KG1 (cell line): Measurements from ENCODE around the gene TRIP4.
"Not testable (repeated sequence)": the region's sequence is repeated elsewhere in the genome, so short reads cannot be mapped to it uniquely, and the experiment has no call there.

Source experiments
- DNase-seq: peaks from one replicate; lab custom pipeline; 2025; lab: John Stamatoyannopoulos, UW

The TRIP4 gene

DNA sequence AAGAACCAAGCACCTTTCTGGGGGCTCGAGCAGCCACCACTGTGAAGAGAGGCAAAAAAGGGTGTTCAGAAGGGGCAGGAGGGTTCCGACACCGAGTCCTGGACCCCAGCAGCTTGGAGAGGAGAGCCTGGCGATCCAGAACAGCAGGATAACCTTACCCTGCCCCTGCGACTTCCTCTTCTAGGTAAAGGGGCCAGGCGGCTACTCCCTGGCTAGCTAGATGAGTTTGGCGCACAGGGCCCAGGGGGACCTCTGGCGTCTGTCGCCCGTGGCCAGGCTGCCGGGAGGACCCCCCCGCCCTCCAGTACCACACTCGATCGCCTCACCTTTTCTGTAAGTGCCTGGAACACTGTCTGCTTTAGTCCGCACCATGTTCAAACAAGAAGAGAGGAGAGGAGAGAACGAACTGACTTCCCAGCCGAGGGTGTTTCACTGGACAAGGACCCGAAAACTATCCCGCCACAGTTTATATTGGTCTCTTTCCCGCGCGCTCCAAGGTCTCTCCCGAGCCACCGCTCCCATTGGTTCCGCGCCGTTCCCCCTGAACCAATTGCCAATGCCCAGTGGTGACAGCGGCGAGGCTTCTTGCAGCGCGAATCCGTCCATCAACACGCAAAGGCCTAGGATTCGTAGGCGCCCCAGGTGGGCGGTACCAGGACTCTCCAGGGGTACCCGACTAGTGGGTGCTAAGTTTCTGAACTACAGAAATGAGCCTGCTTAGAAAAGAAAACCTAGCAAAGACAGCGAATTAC is 6.5 kb upstream of the TRIP4 start, which contains the start of gene PCLAF:
Gene PCLAF (minus strand): TSS at position 442 of the 752 bp plus-strand sequence. CDS start 70 bp downstream, at position 372.
- DNase-seq, result peak; percentile 93

GRCh38 chr15:64383760-64384159 is 3.9 kb upstream of the TRIP4 start:
- DNase-seq, result no peak

DNA sequence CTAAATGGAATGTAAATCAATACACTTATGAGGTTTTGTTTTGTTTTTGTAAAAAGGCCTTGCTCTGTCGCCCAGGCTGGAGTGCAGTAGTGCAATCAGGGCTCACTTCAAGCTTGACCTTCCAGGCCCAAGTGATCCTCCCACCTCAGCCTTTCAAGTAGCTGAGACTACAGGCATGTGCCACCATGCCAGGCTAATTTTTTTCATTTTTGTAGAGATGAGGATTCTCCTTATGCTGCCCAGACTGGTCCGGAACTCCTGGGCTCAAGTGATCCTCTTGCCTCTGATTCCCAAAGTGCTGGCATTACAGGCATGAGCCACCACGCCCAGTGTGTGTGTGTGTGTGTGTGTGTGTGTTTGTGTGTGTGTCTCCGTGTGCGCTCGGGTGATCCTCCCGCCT is 1.3 kb upstream of the TRIP4 start:
- DNase-seq, result no peak

DNA sequence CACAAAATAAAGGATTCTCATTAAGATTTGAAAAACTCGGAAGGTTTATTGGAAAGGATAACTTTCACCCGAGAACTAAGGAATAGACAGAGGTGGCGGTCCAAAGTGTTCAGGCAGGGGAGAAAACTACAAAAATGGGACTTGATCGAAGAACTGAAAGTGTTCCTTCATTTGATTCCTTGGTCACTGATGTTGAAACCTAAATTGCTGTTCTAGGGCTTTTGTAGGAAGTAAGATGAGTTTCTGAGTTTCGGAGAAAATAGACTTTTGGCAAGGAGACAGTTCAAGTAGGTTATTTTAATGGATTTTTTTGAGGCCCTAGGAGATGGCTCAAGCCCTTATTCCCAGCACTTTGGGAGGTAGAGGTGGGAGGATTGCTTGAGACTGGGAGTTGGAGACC is 1.4 kb downstream of the TRIP4 start:
- DNase-seq, result no peak

DNA sequence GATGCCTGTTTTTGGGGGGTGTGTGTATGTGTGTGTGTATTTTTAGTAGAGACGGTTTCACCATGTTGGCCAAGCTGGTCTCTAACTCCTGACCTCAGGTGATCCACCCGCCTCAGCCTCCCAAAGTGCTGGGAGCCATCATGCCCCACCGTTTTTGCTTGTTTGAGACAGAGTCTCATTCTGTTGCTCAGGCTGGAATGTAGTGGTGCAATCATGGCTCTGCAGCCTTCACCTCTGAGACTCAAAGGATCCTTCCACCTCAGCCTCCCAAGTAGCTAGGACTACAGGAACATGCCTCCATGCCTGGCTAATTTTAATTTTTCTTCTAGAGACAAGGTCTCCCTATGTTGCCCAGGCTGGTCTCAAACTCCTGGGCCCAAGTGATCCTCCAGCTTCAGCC is 4.8 kb downstream of the TRIP4 start:
- not testable (repeated sequence) for DNase-seq

DNA sequence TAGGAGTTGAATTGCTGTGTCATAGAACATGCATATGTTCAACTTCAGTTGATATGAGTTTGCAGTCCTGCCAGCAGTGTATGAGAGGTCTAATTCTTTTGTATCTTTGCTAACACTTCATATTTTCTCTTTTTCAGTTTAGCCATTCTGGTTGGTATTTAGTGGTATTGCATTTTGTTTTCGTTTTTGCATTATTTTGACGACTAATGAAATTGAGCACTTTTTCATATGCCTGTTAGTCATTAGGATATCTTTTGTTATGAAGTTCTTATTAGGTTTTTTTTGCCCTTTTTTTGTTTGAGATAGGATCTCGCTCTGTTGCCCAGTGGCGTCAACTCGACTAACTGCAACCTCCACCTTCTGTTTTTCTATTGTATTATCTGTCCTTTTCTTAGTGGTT is 9.2 kb downstream of the TRIP4 start:
- DNase-seq, result no peak

DNA sequence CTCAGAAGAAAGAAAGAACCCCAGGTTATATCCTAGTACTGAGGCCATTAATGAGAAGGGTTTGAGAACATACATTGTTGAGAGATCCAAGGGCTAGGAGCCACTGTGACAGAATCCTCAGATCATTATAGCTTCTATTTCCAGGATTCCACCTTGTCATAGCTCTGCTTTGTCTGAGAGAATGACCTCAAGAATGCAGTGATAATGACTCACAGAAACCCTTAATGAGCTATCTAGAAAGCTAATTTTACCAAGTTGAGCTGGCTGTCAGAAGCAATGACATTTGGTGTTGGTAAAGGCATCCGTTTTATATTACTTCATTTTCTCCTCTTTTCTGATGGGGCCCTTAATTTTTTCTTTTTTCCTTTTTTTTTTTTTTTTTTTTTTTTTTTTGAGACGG is 10.9 kb downstream of the TRIP4 start:
- DNase-seq, result no peak

DNA sequence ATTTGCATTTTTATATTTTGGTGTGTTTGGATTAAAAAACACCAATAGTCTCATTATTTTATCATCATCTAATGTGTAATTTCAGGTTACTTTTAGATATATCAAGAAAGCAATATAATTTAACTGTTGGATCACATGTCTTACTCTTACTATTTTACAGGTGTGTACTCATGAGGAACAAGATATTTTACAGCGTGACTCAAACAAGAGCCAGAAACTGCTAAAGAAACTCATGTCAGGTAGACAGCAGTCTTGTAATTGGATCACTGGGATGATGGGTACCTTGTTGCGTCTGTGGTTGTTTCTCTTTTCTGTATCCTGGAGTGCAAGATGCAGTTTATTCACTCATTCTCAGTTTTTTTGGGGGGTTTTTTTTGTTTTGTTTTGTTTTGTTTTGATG is 12.9 kb downstream of the TRIP4 start:
- DNase-seq, result no peak

DNA sequence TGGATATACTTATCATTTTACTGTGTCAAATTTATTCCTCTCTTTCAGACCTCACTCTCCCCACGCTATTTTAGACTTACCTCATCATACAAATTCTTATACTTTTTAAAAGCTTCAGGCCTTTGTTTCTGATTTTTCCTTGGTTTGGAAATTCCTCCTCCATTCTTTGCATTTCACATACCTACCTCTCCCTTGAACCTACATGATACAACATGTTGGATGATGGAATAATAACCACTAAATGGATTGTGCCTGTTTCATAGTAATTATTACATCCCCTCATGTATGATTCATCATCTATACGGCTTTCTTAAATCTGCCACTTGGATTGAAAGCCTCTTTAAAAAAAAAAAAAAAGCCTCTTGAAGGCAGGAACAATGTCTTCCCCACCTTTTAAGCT is 24.6 kb downstream of the TRIP4 start:
- DNase-seq, result no peak

GRCh38 chr15:64422697-64423096 is 35.1 kb downstream of the TRIP4 start:
- DNase-seq, result no peak

DNA sequence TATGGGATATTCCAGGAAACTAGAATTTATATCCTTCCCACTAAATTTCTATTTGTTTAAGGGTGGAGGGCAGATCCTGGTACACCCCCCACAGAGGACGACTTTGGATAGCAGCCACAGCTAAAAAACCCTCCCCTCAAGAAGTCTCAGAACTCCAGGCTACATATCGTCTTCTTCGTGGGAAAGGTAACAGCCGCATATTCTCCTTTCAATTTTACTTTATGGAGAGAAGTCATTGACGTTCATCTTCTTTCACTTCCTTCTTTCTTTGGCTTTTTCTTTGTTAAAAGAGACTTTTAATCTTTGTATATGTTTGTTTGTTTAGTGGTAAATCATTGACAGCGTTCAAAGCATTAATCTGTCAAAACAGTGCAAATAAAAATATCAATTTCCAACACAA is 36.3 kb downstream of the TRIP4 start:
- DNase-seq, result no peak

DNA sequence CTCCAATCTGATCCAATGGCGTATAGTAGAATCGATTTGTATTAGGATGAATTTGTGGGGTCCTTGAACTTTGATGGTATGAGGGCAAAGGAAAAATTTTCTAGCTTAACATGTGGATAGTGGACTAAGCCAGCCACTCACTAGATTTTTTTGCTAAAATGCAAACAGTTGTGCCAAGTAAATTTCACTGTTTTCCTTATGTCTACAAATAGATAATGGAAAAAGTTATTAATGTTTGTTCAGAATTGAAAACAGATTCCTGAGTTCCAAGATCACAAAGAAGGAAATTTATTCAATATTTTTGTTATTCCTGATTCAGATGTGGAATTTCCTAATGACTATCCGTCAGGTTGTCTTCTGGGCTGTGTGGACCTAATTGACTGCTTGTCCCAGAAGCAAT is 37.6 kb downstream of the TRIP4 start:
- no peak for DNase-seq

- peak; percentile 1 for DNase-seq
Measured at GRCh38 chr15:64426845-64427465, 39.3 kb downstream of the TRIP4 start.

GRCh38 chr15:64429448-64429847 is 41.8 kb downstream of the TRIP4 start:
- no peak for DNase-seq

GRCh38 chr15:64430000-64430735 is 42.5 kb downstream of the TRIP4 start:
- DNase-seq, result peak; percentile 80

DNA sequence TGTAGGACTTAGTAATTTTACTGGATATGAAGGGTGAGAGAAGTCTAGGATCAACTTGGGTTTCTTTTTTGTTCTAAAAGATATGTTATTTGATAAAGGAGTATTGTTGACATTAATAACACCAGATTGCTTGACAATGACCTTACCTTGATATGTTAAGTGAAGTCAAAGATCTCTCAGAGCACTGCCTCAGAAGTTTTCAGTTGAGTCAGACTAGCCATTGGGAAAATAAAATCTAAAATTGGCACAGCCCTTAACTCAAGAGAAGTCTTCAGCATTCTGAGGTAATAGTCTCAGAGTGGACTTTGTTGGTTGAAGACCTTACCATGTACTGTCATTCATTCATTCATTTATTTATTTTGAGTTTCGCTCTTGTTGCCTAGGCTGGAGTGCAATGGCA is 50.3 kb downstream of the TRIP4 start:
- no peak for DNase-seq

GRCh38 chr15:64438653-64439447 is 51.2 kb downstream of the TRIP4 start:
- DNase-seq, result no peak

GRCh38 chr15:64441852-64442251 is 54.2 kb downstream of the TRIP4 start:
- no peak for DNase-seq

DNA sequence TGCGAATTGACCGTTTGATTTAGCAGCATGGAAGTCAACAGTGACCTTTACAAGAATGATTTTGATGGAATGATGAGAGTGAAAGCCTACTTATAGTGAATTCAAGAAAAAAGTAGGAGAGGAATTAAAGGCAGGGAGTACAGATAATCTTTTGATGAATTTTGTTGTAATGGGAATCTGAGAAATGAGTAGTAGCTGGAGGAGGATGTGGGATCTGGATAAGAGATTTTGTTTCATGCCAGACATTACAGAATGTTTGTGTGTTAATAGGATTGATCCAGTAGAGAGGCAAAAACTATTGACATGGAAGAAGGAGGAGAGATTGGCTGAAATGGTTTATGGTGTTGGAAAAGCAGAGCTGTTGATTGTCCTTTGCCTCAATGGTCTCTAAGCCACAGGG is 55.4 kb downstream of the TRIP4 start:
- DNase-seq, result no peak

- peak; percentile 41 for DNase-seq
Measured at GRCh38 chr15:64443747-64444621, 56.3 kb downstream of the TRIP4 start.

DNA sequence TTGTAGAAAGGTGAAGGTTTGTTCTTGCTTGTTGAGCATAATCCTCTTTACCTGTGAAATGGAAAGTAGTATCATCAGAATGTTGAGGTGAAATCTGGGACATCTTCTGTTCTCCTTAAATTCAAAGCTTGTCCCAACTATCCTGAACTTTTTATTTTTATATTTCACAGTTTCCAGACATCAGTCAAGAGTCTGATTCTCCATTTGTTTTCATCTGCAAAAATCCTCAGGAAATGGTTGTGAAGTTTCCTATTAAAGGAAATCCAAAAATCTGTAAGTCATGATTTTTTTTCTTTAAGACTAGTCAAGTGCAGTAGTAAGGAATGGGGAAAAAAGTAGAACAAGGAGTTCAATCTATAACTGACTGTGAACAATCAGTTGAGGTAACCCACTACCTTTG is 57.2 kb downstream of the TRIP4 start:
- no peak for DNase-seq
